Gastroesophageal sphincter (tissue), 3 donors: ENCODE results near the gene EFNB2.
A peak's percentile ranks its signal among the peaks of the same experiment; 100 is the strongest.

ENCODE experiments used
- POLR2AphosphoS5 ChIP-seq: sonication (generic); formaldehyde crosslinking; IDR thresholded peaks from one replicate; pipeline ENCODE4 v1.6.1; 2017; ENCODE audit warnings: antibody characterized with exemption
- TF ChIP-seq, protein P1 (sequence below), 4 experiments: fragments of 200-600 bp in 2 of 4; fragments of 450-650 bp in 2 of 4; sonication (generic) in 1 of 4; IDR thresholded peaks; one replicate each; pipeline ENCODE4 v1.5.1; 2017 to 2019; ENCODE audit warnings: antibody characterized with exemption in 4 of 4, mild to moderate bottlenecking in 2 of 4, moderate library complexity in 2 of 4

DNA sequence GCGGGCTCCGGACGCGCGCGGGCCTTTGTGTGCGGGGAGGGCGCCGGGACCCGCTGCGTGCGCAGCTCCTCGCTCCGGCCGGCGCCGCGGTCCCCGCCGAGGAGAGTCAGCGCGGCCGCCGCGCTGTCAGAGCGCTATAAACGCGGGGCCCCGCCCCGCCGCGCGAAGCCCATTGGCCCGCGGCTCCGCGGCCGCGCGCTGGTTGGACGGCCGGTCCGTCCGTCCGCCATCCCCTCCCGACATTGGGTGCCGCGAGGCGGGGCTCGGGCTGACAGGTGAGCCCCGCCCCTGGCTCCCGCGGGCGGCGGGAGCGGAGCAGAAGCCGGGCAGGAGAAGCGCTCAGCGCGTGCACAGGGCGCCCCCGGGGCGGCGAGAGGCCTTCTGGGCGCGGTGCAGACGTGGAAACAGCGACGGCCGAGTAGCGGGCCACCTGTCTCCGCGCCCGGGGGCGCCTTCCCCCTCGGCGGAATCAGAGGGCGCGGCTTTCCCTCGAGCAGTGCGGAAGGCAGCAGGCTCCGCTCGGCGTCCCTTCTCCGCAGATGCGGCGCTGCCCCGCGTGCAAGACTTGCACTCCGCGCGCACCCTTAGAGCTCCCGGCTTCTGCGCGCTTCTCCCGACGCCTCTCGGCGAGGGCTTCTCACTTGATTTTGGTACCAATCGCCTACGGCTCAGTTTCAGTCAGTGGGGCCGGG lies at the start of gene EFNB2:
- TF ChIP-seq, protein P1, sequence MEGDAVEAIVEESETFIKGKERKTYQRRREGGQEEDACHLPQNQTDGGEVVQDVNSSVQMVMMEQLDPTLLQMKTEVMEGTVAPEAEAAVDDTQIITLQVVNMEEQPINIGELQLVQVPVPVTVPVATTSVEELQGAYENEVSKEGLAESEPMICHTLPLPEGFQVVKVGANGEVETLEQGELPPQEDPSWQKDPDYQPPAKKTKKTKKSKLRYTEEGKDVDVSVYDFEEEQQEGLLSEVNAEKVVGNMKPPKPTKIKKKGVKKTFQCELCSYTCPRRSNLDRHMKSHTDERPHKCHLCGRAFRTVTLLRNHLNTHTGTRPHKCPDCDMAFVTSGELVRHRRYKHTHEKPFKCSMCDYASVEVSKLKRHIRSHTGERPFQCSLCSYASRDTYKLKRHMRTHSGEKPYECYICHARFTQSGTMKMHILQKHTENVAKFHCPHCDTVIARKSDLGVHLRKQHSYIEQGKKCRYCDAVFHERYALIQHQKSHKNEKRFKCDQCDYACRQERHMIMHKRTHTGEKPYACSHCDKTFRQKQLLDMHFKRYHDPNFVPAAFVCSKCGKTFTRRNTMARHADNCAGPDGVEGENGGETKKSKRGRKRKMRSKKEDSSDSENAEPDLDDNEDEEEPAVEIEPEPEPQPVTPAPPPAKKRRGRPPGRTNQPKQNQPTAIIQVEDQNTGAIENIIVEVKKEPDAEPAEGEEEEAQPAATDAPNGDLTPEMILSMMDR (IDR thresholded peaks at IDR 0.05), result no peak
- TF ChIP-seq POLR2AphosphoS5, result peak; percentile 66
